ENCODE data around the gene CAMTA1. TPM values are rescaled to one million over a fixed set of nuclear protein-coding genes. Genes with fewer than 3 reads are reported as not detected.
A peak's percentile ranks its signal among the peaks of the same experiment; 100 is the strongest.

Gene CAMTA1
- total RNA-seq, 6 experiments from 2014 or later = 78.1 to 96.6 (median 86.1) TPM

- TF ChIP-seq CTCF (IDR thresholded peaks at IDR 0.05) = no peak
- Mint-ChIP-seq H3K4me1 (ENCODE audit: low read depth) (no peaks in the 10 kb centered on the region), H3K27ac (no peak overlapping the region), H3K27me3 (ENCODE audit: insufficient read depth) (peaks cover 11% of the 10 kb centered on the region), H3K4me3 (no peak overlapping the region), H3K9me3 (peaks cover 6% of the 10 kb centered on the region), H3K36me3 (ENCODE audit: low read depth) (no peaks in the 10 kb centered on the region)
- DNase-seq = no peak
Measured at GRCh38 chr1:7185721-7186120, 400.5 kb downstream of the CAMTA1 start.

GRCh38 chr1:7186382-7187111 lies 401.3 kb downstream of the CAMTA1 start:
- no peak overlapping the region for H3K4me3 Mint-ChIP-seq
- TF ChIP-seq CTCF (IDR thresholded peaks at IDR 0.05) = peak; percentile 26; the same call in 1 of the 2 replicates
- H3K9me3 Mint-ChIP-seq = no peaks in the 10 kb centered on the region; the same call in 1 of the 2 replicates
- no peak overlapping the region for H3K27ac Mint-ChIP-seq
- no peak for DNase-seq
- no peaks in the 10 kb centered on the region for H3K36me3 Mint-ChIP-seq (ENCODE audit: low read depth)
- H3K27me3 Mint-ChIP-seq (ENCODE audit: insufficient read depth) = peaks cover 11% of the 10 kb centered on the region
- no peaks in the 10 kb centered on the region for H3K4me1 Mint-ChIP-seq (ENCODE audit: low read depth)

GRCh38 chr1:7187112-7187493 lies 401.8 kb downstream of the CAMTA1 start:
- Mint-ChIP-seq H3K27me3 (ENCODE audit: insufficient read depth) (peaks cover 15% of the 10 kb centered on the region), H3K4me1 (ENCODE audit: low read depth) (no peaks in the 10 kb centered on the region), H3K4me3 (no peak overlapping the region), H3K27ac (no peak overlapping the region), H3K36me3 (ENCODE audit: low read depth) (no peaks in the 10 kb centered on the region), H3K9me3 (no peaks in the 10 kb centered on the region)
- no peak for TF ChIP-seq CTCF (IDR thresholded peaks at IDR 0.05)
- DNase-seq = no peak

- H3K36me3 Mint-ChIP-seq (ENCODE audit: low read depth) = no peaks in the 10 kb centered on the region
- H3K9me3 Mint-ChIP-seq = no peaks in the 10 kb centered on the region
- no peak overlapping the region for H3K4me3 Mint-ChIP-seq
- H3K27ac Mint-ChIP-seq = no peak overlapping the region
- H3K27me3 Mint-ChIP-seq (ENCODE audit: insufficient read depth) = peaks cover 27% of the 10 kb centered on the region
- TF ChIP-seq CTCF (IDR thresholded peaks at IDR 0.05) = no peak
- DNase-seq = no peak
- no peaks in the 10 kb centered on the region for H3K4me1 Mint-ChIP-seq (ENCODE audit: low read depth)
Measured at GRCh38 chr1:7190261-7190660, 405.0 kb downstream of the CAMTA1 start.

GRCh38 chr1:7192453-7192852 lies 407.2 kb downstream of the CAMTA1 start:
- H3K9me3 Mint-ChIP-seq = no peaks in the 10 kb centered on the region
- peaks cover 32% of the 10 kb centered on the region for H3K27me3 Mint-ChIP-seq (ENCODE audit: insufficient read depth)
- H3K27ac Mint-ChIP-seq = no peak overlapping the region
- no peaks in the 10 kb centered on the region for H3K4me1 Mint-ChIP-seq (ENCODE audit: low read depth)
- H3K36me3 Mint-ChIP-seq (ENCODE audit: low read depth) = no peaks in the 10 kb centered on the region
- no peak for TF ChIP-seq CTCF (IDR thresholded peaks at IDR 0.05)
- DNase-seq = no peak
- H3K4me3 Mint-ChIP-seq = no peak overlapping the region
